Inflammatory macrophage (primary cell): ENCODE measurements around the gene ZMIZ2.
"Not testable (repeated sequence)": the region's sequence is repeated elsewhere in the genome, so short reads cannot be mapped to it uniquely, and the experiment has no call there.

Source experiments
- DNase-seq, 2 donors: peaks; one replicate each; pipeline ENCODE4 v3.0.0-alpha.2; 2020 to 2022
- total RNA-seq, 18 experiments: gene quantifications; one replicate each; lab custom pipeline; 2026; ENCODE audit warnings: mixed read lengths in 6 of 18, inconsistent platforms in 2 of 18; lab: John Stamatoyannopoulos, UW

Gene ZMIZ2, protein sequence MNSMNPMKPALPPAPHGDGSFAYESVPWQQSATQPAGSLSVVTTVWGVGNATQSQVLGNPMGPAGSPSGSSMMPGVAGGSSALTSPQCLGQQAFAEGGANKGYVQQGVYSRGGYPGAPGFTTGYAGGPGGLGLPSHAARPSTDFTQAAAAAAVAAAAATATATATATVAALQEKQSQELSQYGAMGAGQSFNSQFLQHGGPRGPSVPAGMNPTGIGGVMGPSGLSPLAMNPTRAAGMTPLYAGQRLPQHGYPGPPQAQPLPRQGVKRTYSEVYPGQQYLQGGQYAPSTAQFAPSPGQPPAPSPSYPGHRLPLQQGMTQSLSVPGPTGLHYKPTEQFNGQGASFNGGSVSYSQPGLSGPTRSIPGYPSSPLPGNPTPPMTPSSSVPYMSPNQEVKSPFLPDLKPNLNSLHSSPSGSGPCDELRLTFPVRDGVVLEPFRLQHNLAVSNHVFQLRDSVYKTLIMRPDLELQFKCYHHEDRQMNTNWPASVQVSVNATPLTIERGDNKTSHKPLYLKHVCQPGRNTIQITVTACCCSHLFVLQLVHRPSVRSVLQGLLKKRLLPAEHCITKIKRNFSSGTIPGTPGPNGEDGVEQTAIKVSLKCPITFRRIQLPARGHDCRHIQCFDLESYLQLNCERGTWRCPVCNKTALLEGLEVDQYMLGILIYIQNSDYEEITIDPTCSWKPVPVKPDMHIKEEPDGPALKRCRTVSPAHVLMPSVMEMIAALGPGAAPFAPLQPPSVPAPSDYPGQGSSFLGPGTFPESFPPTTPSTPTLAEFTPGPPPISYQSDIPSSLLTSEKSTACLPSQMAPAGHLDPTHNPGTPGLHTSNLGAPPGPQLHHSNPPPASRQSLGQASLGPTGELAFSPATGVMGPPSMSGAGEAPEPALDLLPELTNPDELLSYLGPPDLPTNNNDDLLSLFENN
- 10.4 to 73.7 (median 23.3) reads per million in 18 experiments for total RNA-seq

DNA sequence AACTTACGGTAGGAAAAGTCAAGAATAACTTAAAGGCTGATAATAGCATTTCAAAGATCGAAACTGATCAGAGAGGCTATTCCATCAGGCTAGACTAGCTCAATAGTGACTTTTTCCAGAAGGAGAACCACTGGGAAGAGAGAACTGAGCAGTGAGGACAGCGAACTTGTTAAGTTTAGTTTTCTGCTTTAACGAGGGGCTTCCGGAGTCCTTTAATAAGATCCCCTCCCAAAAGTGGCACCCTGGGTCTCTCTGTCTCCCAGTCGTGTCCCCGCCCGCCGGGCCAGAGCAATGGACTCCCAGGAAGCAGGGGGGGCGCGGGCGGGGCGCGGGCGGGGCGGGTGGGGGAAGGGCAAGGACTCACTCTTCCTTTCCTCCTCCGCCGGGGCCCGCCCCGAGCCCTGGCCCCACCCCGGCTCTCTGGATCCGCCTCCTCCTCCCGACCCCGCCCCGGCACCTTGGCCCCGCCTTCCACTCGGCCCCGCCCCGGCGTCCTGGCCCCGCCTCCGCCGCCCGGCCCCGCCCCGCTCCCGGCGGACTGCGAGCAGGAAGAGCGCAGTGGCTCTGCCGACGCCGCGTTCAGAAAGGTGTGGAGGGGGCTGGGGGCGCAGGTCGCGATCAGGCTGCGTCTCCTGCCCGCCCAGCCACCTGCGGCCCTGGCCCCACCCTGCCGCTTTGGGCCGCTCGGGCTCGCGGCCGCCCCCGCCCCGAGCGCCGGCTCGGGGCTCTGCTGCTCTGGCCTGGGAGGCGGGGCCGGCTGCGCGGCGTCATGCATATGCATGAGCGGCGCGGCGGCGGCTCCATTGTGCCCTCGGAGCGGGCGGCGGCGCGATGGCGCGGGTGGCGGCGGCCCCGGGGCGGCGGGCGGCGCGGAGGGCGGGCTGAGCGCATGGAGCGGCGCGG is at the start of gene ZMIZ2:
Gene ZMIZ2, plus strand, starts transcription at position 803 of the 903 bp plus-strand sequence. CDS start 7,403 bp downstream, outside the sequence.
- peak; percentile 87 to 93 for DNase-seq

DNA sequence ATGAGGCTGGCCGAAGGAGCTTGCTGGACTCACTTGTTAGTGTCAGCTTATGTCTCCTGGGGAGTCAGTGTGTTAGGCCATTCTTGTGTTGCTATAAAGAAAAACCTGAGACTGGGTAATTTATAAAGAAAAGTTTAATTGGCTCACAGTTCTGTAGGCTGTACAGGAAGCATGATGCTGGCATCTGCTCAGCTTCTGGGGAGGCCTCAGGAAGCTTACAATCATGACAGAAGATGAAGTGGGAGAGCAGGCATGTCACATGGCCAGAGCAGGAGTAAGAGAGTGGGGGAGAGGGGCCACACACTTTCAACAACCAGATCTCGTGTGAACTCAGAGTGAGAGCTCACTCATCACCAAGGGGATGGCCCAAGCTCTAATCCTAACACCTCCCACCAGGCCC is 49.0 kb upstream of the ZMIZ2 start:
- DNase-seq, result not testable (repeated sequence)

DNA sequence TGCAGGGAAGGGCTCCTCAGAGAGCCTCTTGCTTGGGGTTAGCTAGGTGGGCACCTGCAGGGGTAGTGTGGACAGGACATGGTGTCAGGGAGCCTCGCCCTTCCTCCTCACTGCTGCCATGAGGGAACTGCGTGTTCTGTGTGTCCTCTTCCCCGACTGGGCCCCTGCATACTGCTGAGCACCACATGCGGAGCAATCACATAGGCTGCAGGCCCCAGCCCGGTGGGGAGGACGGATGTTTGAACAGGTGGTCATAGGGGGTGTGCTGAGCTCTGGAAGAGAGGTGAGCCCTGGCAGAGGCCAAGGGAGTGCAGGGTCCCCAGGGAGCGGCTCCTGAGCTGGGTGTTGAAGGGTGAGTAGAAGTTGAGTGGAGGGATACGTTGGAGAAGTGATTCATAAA is 48.3 kb upstream of the ZMIZ2 start:
- DNase-seq, result no peak

GRCh38 chr7:44703391-44703790 is 45.3 kb upstream of the ZMIZ2 start:
- DNase-seq, result not testable (repeated sequence)

DNA sequence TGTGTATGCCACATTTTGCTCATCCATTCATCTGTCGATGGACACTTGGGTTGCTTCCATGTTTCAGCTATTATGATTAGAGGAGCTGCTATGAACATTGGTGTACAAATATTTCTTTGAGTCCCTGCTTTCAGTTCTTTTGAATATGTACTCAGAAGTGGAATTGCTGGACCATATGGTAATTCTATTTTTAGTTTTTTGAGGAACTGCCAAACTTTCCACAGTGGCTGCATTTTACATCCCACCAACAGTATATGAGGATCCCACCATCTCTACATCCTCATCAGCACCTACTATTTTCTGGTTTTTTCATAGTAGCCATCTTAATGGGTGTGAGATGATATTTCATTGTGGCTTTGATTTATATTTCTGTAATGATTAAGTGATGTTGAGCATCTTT is 44.7 kb upstream of the ZMIZ2 start:
- no peak for DNase-seq

DNA sequence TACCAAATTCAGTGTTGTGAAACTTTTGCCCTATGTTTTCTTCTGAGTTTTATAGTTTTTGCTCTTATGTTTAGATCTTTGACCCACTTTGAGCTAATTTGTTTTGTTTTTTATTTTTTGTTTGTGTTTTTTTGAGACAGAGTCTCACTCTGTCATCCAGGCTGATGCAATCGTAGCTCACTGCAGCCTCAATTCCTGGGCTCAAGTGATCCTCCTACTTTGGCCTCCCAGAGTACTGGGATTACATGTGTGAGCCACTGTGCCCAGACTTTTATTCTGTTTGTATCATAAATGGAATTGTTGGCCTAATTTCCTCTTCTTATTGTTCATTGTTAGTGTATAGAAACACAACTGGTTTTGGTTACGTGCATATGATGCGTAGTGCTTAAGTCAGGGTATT is 43.2 kb upstream of the ZMIZ2 start:
- DNase-seq, result no peak

DNA sequence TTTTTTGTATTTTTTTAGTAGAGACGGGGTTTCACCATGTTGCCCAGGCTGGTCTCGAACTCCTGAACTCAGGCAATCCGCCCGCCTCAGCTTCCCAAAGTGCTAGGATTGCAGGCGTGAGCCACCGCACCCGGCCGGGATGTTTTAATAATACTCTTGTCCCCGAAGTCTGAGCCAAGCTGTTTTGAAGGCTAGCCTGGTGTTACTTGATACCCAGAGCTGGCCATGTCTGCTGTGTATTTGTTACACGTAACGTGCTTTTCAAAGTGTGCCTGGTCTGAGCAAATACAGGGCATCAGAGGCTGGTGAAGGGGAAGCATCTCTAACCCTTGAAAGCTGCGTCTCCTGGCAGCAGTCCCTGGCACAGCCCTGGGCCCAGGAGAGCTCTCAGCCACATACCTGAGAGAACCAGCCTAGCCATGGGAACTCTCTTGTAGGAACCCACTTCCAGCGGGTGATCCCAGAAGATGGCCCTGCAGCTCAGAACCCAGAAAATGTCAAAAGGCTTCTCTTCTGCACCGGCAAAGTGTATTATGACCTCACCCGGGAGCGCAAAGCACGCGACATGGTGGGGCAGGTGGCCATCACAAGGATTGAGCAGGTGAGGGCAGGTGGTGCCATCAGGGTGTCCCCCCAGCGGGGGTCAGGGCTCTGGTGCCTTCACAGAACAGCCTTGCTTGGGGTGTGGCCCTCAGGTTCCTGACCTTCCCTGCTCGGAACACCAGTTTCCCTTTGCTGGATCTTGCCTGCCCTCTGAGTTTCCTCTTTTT is 41.7 kb upstream of the ZMIZ2 start:
- DNase-seq, result no peak

- DNase-seq, result no peak
Measured at GRCh38 chr7:44707558-44708230, 41.0 kb upstream of the ZMIZ2 start.

DNA sequence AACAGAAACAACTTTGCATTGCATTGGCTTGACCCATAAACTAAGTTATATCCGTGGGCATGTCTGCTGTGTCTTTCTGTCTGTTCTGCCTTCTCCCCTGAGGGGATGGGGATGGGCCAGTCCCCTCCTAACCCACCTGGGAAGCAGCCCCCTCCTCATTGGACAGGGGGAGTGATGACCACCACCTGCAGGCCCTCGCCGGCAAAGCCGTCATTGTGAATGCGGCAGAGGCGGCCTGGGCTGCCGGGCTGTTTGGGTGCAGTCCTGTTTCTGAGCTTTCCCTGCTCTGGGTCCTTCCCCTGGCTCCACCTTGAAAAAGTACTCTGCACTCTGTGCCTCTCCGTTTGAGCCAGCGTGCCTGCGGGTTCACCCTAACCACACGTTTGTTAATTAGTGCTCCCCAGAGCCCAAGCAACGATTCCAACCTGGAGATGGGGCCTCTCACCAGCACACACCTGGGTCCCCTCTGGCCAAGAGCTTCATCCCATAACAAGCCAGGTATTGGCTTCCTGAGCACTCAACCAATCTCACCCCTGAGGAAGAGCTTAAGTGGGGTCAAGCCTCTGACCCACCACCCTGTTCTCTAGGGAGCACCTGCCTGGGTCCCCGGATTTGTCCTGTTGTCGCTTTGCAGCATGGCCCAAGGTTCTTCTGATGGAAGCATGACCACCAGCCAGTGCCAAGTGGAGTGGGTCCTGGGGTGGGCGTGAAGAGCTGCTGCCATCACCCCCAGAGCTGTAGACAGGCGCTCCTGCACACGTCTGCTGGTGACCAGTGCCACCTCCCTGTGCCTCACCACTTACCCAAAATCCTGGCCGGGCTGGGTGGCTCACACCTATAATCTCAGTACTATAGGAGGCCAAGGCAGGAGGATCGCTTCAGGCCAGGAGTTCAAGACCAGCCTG is 39.4 kb upstream of the ZMIZ2 start:
- DNase-seq, result no peak

DNA sequence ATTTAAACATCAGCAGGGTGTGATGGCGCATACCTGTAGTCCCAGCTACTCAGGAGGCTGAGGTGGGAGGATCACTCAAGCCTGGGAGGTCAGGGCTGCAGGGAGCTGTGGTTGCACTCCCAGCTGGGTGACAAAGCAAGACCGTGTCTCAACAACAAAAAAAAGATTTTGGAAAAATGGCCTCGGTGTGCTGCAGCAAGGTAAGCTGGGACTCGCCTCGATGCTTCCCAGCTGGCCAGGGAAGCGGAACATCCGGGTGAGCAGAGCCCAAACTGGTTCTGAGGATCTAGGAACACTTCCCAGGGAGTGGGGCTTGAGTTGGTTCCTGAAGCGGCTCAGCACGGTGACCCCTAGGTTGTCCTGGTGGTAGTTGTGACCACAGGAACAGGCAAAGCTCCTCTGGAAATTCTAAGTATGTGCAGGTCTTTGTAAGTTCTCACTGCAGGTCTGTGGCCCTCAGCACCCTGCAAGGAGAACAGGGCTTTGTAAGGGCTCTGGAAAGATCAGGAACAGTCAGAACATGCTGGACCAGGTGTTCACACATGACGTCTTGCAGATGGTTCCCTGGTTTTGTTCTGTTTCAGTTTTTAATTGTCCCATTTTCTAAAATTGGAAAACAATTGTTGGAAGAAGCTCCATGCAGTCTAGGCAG is 38.6 kb upstream of the ZMIZ2 start:
- no peak for DNase-seq

GRCh38 chr7:44711528-44711927 is 37.1 kb upstream of the ZMIZ2 start:
- no peak for DNase-seq

DNA sequence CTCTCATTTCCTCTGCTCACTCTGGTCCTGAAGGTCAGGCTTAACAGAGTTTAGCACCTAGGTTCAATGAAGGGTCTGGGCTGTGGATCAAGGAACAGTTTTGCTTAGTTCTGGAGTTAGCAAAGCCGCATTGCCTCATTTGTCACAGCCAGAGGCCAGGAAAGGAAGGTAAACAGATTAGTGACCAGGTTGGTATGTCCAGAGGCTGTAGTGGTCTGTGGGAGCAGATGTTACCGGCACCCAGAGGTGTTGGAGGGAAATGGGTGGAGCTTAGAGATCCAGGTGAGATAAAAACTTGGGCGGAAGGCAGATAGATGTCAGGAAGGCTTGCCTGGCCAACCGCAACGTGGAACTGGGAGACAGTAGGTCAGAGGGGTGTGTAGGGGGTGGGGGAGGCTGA is 36.6 kb upstream of the ZMIZ2 start:
- no peak for DNase-seq

DNA sequence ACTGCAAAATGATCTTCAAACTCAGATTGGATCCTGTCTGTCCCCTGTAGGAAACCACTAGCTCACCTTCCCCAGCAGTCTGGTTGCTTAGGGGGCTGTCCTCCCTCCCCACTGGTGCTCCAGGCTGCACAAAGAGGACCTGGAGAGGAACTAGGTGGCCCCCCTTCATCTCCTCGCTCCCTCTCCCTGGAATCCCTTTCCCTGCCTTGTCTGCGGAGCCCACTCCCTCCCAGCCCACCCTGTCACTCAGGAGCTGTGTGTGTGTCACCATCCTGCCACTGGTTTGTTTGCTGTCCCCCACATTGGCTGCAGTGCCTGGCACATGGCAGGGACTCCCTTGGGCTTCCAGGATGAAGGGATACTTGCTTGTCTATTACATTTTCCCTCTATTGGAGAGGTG is 35.5 kb upstream of the ZMIZ2 start:
- DNase-seq, result no peak

DNA sequence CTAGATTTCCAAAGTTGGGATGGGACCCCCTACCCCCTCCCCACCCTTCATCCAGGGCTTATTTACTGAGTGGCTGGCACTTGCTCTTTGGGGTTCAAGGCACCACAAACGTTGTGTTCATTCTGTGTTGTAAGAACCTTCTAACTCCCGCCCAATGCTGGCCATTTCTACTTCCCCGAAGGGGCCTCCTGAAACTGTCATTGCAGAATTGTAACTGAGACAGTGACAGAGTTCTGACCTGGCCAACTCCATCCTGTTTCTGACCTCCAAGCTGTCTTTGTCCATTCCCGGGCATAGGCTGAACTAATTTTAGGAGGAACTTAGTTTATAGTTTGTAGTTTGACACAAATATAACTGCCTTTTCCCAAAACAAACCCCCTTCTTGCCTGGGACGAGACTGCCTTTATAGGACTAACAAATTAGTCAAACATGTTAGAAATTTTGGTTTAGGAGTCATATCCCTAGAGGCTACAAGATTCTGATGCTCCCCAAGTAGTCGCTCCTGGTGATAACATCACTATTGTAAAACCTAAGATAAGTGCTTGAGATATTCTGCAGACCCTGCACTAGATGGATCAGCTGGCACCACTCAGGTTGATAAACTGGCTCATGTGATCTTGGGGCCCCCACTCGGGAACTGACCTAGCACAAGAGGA is 34.8 kb upstream of the ZMIZ2 start:
- DNase-seq, result peak; percentile 22 to 29

- no peak for DNase-seq
Measured at GRCh38 chr7:44716205-44716604, 32.4 kb upstream of the ZMIZ2 start.

GRCh38 chr7:44720301-44720700 is 28.3 kb upstream of the ZMIZ2 start:
- DNase-seq, result no peak

DNA sequence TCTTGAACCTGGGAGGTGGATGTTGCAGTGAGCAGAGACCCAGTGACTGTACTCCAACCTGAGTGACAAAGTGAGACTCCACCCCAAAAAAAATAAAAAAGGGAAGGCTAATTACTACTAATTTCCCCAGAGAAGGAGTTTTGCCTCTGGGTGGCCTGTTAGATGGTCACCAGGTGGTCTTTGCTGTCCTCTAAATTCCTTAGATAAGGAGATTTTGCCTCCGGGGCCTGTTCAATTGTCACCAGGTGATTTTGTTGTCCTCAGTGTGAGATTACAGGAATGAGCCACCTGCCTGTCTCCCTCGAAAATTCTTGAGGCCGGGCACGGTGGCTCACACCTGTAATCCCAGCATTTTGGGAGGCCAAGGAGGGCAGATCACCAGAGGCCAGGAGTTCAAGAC is 24.4 kb upstream of the ZMIZ2 start:
- DNase-seq, result no peak

DNA sequence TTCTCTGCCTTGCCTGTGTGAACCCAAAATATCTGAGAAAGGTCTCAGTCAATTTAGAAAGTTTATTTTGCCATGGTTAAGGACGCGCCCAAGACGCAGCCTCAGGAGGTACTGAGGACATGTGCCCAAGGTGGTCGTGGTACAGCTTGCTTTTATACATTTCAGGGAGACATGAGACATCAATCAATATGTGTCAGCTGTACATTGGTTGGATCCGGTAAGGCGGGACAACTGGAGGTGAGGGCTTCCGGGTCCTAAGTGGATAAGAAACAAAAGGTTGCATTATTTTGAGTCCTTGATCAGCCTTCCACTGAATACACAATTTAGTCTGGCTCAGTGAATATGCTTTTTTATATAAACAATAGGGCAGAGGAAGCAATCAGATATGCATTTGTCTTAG is 22.4 kb upstream of the ZMIZ2 start:
- DNase-seq, result not testable (repeated sequence)
